IPS-15b (cell line): Measurements from ENCODE around the gene PAOX.

ENCODE experiments used
- H3K27me3 ChIP-seq: one replicate; pipeline ENCODE4 v1.6.1; 2013; ENCODE audit warnings: low read length; ENCODE audit not compliant: control insufficient read depth, insufficient read depth
- H3K36me3 ChIP-seq: one replicate; pipeline ENCODE4 v1.6.1; 2013; ENCODE audit warnings: low read length; ENCODE audit not compliant: control insufficient read depth, insufficient read depth
- H3K4me1 ChIP-seq: one replicate; pipeline ENCODE4 v1.6.1; 2013; ENCODE audit warnings: mild to moderate bottlenecking, low read length; ENCODE audit not compliant: control insufficient read depth, insufficient read depth
- H3K4me3 ChIP-seq: one replicate; pipeline ENCODE4 v1.5.1; 2013; ENCODE audit warnings: low read depth, low read length
- H3K9ac ChIP-seq: one replicate; pipeline ENCODE4 v1.6.1; 2013; ENCODE audit warnings: low read depth, mild to moderate bottlenecking, low read length
- H3K9me3 ChIP-seq: one replicate; pipeline ENCODE4 v1.6.1; 2013; ENCODE audit warnings: mild to moderate bottlenecking, low read length; ENCODE audit not compliant: control insufficient read depth, insufficient read depth

Gene PAOX

DNA sequence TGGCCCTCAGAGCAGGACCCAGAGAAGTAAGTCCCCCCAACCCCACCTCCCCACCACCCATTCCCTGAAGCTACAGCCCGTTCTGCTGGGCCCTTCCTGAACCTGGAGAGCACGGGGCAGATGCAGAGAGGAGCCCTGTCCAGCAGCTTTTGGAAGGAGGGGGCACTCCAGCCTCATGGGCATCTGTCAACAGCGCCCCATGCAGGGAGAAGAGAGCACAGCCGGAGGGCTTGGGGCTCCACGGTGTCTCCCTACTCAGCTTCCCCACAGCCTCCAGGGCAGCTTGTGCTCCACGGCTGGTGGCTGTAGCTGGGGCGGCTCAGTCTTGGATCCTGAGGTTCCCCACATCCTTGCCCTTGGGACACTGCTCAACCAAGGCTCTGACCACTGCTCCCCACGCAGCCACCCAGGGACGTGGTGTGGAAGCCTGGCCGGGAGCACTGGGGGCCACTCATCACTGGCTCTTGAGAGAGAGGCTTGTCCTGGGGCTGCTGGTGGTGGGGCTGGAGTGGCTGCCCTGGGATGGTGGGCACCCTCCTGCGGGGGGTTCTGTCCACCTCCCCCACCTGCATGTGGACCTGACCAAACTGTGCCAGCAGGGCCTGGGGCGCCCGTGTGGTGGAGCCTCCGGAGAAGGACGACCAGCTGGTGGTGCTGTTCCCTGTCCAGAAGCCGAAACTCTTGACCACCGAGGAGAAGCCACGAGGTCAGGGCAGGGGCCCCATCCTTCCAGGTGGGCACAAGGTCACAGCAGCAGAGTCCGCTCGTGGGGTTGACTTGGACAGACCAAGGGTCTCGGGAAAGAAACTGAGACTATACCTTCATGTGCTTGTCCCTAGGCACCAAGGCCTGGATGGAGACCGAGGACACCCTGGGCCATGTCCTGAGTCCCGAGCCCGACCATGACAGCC is 27.4 kb upstream of the PAOX start:
- H3K4me1 ChIP-seq: no peaks in the 10 kb centered on the region
- no peaks in the 10 kb centered on the region for H3K27me3 ChIP-seq
- H3K9me3 ChIP-seq: no peaks in the 10 kb centered on the region
- H3K9ac ChIP-seq: no peak overlapping the region
- H3K36me3 ChIP-seq: peaks cover 13% of the 10 kb centered on the region
- no peak overlapping the region for H3K4me3 ChIP-seq

DNA sequence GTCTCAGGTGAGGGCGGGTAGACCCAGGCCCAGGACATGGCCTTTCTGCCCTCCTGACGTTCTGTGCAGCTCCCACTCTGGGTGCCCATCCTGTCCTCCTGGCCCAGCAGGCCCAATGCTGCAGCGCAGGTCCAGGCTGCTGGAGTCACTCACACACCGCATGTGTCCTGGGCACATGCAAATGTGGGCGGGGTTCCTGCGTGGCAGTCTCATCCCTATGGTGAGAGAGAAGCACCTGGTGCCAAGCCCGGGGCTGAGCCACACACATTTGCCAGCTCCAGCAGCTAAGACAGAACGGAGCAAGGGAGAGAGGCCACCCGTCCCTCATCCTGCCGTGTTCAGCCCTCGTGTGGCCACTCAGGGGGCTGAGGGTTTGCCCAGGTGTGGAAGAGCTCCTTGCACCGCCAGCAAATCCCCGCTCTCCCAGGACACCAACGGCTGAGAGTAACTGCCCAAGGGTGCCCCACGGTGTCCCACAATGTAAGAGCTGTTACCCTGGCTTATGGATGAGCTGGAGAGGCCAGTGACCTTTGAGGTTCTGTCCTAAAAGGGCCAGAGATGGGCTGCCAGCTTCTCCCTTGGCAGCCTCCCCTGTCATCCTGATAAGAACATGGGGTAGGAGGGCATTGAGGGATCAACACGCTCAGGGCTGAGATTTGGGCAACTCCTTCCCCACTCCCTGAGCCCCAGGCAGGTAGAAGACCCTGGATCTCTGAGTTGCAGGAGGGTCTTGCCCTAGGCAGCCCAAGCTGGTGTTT is 25.7 kb upstream of the PAOX start:
- no peak overlapping the region for H3K4me3 ChIP-seq
- H3K4me1 ChIP-seq: no peaks in the 10 kb centered on the region
- H3K36me3 ChIP-seq: peaks cover 13% of the 10 kb centered on the region
- H3K9ac ChIP-seq: no peak overlapping the region
- H3K9me3 ChIP-seq: no peaks in the 10 kb centered on the region
- H3K27me3 ChIP-seq: no peaks in the 10 kb centered on the region

DNA sequence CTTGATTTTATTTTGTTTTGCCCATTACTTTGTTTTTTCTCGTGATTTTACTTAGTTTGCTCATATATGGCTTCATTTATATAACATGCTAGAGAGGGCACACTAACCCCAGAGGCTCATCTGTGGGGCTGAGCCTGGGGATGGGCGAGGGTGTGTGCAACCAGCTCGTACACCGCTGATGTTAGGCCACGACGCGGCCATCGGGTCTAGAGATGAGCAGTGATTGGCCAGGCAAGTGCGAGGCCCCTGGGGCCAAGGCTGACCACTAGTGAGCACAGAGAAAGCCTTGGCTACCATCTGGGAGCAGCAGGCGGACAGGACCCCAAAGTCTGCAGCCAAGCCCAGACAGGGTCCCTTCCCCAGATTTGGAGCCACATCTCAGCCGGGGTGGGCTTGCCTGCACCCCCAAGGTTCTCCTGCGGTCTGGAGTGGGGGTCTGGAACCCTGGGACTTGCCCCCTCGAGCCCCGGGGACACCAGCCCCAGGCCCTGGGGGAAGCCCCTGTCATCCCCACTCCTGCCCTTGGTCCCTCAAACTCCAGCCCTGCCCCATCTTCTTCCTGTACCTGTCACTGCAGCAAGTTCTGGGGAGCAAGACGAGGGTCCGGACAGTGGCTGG is 25.0 kb upstream of the PAOX start:
- Histone ChIP-seq H3K36me3 (peaks cover 13% of the 10 kb centered on the region), H3K4me3 (no peak overlapping the region), H3K9me3 (no peaks in the 10 kb centered on the region), H3K9ac (no peak overlapping the region), H3K4me1 (no peaks in the 10 kb centered on the region), H3K27me3 (no peaks in the 10 kb centered on the region)

DNA sequence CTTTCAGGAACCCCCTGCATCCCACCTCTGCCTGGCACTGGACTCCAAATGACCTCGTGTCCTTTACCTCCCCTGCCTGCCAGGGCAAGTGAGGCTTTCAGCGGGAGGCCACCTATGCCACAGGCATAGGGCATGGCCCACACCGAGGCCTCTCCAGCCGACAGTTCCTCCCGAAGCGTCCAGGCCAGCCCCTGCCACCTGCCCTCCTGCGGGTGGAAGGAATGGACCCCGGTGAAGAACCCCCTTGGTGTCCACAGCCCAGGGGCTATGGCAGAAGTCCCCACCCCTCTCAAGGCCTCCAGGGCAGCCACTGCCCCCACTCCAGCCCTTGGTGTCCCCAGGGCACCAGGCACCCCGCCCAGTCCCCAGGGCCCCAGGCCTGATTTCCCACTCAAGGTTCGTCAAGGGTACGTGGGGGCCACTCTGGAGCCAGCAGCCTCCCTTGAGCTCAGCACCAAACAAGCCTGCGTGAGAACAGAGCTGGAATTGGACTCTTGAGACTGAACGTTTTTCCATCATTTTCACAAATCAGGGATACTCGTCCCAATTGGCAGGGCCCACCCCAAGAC is 24.3 kb upstream of the PAOX start:
- no peaks in the 10 kb centered on the region for H3K4me1 ChIP-seq
- H3K9me3 ChIP-seq: no peaks in the 10 kb centered on the region
- H3K36me3 ChIP-seq: peaks cover 13% of the 10 kb centered on the region
- H3K4me3 ChIP-seq: no peak overlapping the region
- no peak overlapping the region for H3K9ac ChIP-seq
- peaks cover 2% of the 10 kb centered on the region for H3K27me3 ChIP-seq

DNA sequence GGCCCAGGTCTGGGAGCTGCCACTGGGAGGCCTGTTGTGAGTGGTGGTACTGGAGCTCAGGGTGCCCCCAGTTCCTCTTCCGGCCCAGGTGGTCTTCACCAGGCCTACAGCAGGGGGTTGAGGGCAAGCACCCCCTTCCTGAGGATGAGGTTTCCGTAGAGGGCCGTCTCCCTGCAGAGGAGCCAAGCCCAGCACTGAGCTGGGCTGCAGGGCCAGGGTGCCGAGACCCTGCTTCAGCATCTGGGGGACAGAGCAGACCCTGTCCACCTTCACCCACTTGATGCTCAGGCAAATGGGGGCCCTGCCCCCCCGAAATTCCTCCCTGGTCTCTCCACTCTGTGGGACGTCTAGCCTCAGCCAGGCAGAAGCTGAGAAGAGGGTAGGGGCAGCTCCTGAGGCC is 23.8 kb upstream of the PAOX start:
- no peaks in the 10 kb centered on the region for H3K4me1 ChIP-seq
- H3K9ac ChIP-seq: no peak overlapping the region
- H3K4me3 ChIP-seq: no peak overlapping the region
- H3K36me3 ChIP-seq: peaks cover 13% of the 10 kb centered on the region
- H3K9me3 ChIP-seq: no peaks in the 10 kb centered on the region
- H3K27me3 ChIP-seq: peaks cover 6% of the 10 kb centered on the region

DNA sequence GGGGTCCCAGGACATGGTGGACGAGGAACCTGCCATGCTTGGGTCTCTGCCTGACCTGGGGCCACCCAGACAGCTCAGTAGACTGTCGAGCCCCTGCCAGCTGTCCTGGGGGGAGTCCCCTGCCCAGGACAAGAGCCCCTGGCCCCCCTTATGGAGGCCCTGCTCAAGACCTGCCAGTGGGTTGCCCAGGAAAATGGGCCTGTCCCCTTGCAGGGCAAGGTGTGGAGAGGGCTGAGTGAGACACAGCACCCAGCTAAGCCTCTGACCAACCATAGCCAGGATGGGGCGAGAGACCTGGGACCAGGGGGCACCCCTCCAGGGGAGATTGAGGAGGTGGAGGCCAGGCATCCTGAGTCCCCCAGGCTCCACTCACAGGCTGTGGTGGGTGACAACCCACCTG is 23.1 kb upstream of the PAOX start:
- Histone ChIP-seq H3K9me3 (no peaks in the 10 kb centered on the region), H3K36me3 (peaks cover 13% of the 10 kb centered on the region), H3K4me1 (no peaks in the 10 kb centered on the region), H3K9ac (no peak overlapping the region), H3K27me3 (peaks cover 6% of the 10 kb centered on the region), H3K4me3 (no peak overlapping the region)

DNA sequence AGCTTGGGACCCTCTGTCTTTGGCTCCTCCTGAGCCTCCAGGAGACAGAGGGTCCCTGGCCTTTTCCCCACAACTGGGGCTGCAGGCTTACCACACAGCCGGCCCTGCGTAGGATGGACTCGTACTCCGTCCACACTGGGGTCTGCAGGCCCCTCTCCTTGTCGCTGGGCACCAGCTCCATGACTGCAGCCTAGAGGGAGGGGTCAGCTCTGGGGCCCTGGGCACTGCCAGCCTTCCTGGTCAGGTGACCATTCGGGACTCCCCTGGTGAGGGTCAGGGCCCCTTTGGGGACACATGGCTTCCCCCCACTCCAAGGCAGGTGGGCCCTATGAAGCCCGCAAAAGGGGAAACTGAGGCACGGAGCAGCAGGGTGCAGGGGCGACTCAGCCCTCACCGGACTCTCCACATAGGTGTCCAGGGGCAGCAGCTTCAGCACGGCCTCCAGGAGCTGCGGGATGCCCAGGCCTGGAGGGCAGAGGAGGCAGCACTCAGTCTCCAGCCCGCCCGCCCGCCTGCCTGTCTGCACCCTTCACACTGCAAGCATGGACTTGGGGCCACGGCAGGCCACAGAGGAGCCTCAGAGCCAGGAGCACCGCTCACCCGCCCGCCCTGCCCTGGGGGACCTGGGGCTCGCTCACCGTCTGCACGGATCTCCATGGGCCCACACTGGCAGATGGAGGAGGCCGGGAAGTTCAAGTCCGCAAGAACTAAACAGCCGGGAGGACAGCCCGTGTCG is 22.3 kb upstream of the PAOX start:
- H3K4me3 ChIP-seq: peak overlapping the region; percentile 68
- H3K27me3 ChIP-seq: peaks cover 6% of the 10 kb centered on the region
- H3K36me3 ChIP-seq: peaks cover 13% of the 10 kb centered on the region
- no peaks in the 10 kb centered on the region for H3K4me1 ChIP-seq
- H3K9ac ChIP-seq: peak overlapping the region; percentile 60
- H3K9me3 ChIP-seq: no peaks in the 10 kb centered on the region

DNA sequence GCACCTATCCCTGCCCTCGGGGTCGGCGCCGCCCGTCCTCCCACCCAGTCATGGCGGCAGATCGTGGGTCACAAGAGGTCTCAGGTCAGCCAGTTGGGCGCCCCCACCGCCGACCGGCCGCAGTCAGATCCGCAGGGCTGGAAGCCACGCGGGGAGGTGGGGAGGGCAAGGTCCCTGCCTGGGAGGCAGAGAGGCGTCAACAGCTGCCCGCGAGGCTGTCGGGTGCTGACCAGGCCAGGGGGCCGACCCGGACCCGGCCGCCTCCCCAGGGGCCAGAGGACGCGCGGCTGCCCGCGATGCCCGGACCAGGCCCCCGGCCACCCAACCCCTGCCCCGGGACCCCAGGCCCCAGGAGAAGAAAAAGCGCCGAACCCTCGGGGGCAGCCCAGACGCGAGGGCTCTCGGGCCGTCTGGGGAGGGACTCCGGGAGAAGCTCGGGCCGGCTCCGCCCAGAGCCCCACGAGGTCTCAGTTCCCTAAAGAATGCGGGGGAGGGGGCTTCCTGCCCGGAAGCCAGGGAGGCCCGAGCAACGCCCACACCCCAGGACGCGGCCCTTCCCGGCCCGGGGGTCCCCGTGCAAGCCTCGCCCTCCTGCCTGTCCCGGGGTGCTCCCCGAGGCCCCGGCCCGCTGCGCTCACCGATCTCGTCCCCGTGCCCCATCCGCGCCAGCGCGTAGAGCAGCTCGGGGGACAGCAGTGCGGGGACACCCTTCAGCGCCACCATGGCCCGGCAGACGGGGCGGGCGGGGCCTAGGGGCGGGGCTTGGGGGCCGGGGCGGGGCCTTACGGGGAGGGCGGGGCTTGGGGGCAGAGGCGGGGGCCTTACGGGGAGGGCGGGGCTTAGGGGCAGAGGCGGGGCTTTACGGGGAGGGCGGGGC is 21.5 kb upstream of the PAOX start, which contains the start of gene FUOM:
Gene FUOM (minus strand): TSS at position 735 of the 877 bp plus-strand sequence. CDS start 12 bp downstream, at position 723.
- Histone ChIP-seq H3K4me1 (no peaks in the 10 kb centered on the region), H3K9me3 (no peaks in the 10 kb centered on the region), H3K36me3 (peaks cover 18% of the 10 kb centered on the region), H3K4me3 (peak within 1 kb of the TSS; percentile 68), H3K27me3 (peaks cover 6% of the 10 kb centered on the region), H3K9ac (peak within 1 kb of the TSS; percentile 65)

DNA sequence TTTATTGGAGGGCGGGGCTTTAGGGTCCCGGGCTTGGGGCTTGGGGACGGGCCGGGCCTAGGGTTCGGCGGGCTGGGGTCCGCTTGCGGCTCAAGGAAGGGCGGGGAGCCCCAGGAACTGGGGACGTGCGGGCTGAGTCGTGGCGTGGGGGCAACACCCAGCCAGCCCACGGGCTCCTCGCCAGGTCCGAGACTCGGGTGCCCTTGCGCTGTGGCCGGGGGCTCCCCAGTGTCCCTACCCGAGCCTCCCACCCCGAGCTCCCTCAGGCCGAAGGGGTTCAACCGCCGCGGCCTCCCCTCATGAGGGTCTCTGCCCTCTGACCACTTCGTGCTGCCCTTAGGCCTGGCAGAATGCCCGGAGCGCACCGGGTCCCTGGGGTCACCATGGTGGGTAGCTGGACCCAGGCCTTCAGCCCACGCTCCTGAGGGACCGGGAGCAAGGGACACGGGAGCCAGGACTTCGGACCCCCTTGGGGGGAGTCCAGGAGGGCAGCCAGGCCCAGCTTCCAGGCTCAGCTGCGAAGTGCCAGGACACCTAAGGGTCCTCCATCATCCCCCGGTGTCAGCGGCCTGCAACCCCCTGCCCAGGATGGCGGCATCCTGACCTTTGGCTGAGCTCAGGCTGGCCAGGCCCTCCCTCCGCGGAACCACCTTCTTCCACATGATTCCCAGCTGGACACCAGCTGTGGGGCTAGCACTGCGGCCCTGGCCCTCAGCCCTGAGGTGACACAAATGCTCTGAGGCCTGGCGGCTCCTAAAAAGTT is 20.7 kb upstream of the PAOX start:
- peaks cover 6% of the 10 kb centered on the region for H3K27me3 ChIP-seq
- H3K4me1 ChIP-seq: no peaks in the 10 kb centered on the region
- H3K36me3 ChIP-seq: peaks cover 26% of the 10 kb centered on the region
- no peak overlapping the region for H3K9ac ChIP-seq
- peak overlapping the region; percentile 18 for H3K4me3 ChIP-seq
- H3K9me3 ChIP-seq: no peaks in the 10 kb centered on the region

DNA sequence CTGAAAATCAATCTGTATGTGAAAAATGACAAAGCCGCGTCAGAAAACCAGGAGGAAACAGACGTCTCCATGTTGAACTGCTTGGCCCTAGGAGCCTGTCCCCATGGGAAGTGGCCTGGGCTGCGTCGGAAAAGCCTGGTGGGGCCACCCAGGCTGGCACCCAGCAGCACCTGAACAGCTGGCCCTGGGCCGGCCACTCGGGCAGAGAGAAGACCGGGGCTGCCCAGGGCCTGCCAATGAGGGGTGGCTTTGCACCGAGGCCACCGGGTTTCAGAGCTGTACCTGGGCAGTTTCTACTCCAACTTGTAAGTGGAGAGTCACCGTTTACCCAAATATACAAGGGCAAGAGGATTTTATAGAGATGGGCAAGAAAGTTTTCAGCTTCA is 20.1 kb upstream of the PAOX start:
- no peak overlapping the region for H3K9ac ChIP-seq
- peaks cover 6% of the 10 kb centered on the region for H3K27me3 ChIP-seq
- H3K4me1 ChIP-seq: no peaks in the 10 kb centered on the region
- peaks cover 27% of the 10 kb centered on the region for H3K36me3 ChIP-seq
- H3K4me3 ChIP-seq: no peak overlapping the region
- H3K9me3 ChIP-seq: no peaks in the 10 kb centered on the region
